Smooth muscle cell (in vitro differentiated cells): Measurements from ENCODE around the gene FAM118A. TPM values are rescaled to one million over a fixed set of nuclear protein-coding genes. Genes with fewer than 3 reads are reported as not detected.
A peak's percentile ranks its signal among the peaks of the same experiment; 100 is the strongest.

Source experiments
- DNase-seq: peaks from one replicate; lab custom pipeline; 2025; ENCODE audit not compliant: unreplicated experiment; lab: John Stamatoyannopoulos, UW
- H2AFZ ChIP-seq: fragments of 200-600 bp; sonication (generic); 2 replicates; pipeline ENCODE4 v1.6.0; 2016; ENCODE audit warnings: antibody characterized with exemption, low read depth, mild to moderate bottlenecking
- H3F3A ChIP-seq: fragments of 200-600 bp; sonication (generic); 2 replicates; pipeline ENCODE4 v1.6.0; 2017; ENCODE audit warnings: antibody characterized with exemption, low read depth
- H3K27ac ChIP-seq: fragments of 200-600 bp; sonication (generic); 2 replicates; pipeline ENCODE4 v1.5.1; 2016; ENCODE audit warnings: low read depth, mild to moderate bottlenecking
- H3K27me3 ChIP-seq: fragments of 200-600 bp; sonication (generic); 2 replicates; pipeline ENCODE4 v1.6.1; 2016; ENCODE audit warnings: low read depth, mild to moderate bottlenecking
- H3K36me3 ChIP-seq: fragments of 200-600 bp; sonication (generic); 2 replicates; pipeline ENCODE4 v1.5.1; 2016; ENCODE audit warnings: low read depth
- H3K4me1 ChIP-seq: fragments of 200-600 bp; sonication (generic); 2 replicates; pipeline ENCODE4 v1.5.1; 2016; ENCODE audit warnings: low read depth
- H3K4me2 ChIP-seq: fragments of 200-600 bp; sonication (generic); 2 replicates; pipeline ENCODE4 v1.6.0; 2016; ENCODE audit warnings: mild to moderate bottlenecking
- H3K4me3 ChIP-seq: fragments of 200-600 bp; sonication (generic); 2 replicates; pipeline ENCODE4 v1.5.1; 2016; ENCODE audit warnings: mild to moderate bottlenecking
- H3K79me2 ChIP-seq: fragments of 200-600 bp; sonication (generic); 2 replicates; pipeline ENCODE4 v1.6.0; 2016; ENCODE audit warnings: low read depth, mild to moderate bottlenecking
- H3K9ac ChIP-seq: fragments of 200-600 bp; sonication (generic); 2 replicates; pipeline ENCODE4 v1.6.0; 2016; ENCODE audit warnings: low read depth
- H3K9me3 ChIP-seq: fragments of 200-600 bp; sonication (generic); replicated peaks from 2 replicates; pipeline ENCODE4 v1.5.1; 2016; ENCODE audit warnings: low read depth
- H4K20me1 ChIP-seq: fragments of 200-600 bp; sonication (generic); 2 replicates; pipeline ENCODE4 v1.6.0; 2016; ENCODE audit warnings: low read depth
- WGBS: methylation state at CpG from one replicate; pipeline ENCODE4 v1.1.7; 2016; ENCODE audit warnings: low lambda C conversion rate; 5-methylcytosine and 5-hydroxymethylcytosine counted together
- polyA plus RNA-seq: library from polyadenylated mRNA; unstranded; fragments of >200 nt; fragmentation: Nextera tagmentation; extraction: Ambion mirVana; gene quantifications from 2 replicates; pipeline ENCODE4 v1.2.1, GENCODE V29; 2016
- total RNA-seq: library from RNA; depleted of rRNA; stranded (reverse); fragments of >200 nt; gene quantifications from 2 replicates; pipeline ENCODE4 v1.2.3, GENCODE V29; 2014
- TF ChIP-seq, protein P1 (sequence below): fragments of 200-600 bp; sonication (generic); IDR thresholded peaks from 2 replicates; pipeline ENCODE4 v1.5.1; 2017; ENCODE audit warnings: borderline replicate concordance, mild to moderate bottlenecking, antibody characterized with exemption; ENCODE audit not compliant: insufficient read depth, poor library complexity, severe bottlenecking

Gene FAM118A
- total and polyA plus RNA-seq, 2 experiments from 2014 or later, result 36.6 to 60.3 TPM

DNA sequence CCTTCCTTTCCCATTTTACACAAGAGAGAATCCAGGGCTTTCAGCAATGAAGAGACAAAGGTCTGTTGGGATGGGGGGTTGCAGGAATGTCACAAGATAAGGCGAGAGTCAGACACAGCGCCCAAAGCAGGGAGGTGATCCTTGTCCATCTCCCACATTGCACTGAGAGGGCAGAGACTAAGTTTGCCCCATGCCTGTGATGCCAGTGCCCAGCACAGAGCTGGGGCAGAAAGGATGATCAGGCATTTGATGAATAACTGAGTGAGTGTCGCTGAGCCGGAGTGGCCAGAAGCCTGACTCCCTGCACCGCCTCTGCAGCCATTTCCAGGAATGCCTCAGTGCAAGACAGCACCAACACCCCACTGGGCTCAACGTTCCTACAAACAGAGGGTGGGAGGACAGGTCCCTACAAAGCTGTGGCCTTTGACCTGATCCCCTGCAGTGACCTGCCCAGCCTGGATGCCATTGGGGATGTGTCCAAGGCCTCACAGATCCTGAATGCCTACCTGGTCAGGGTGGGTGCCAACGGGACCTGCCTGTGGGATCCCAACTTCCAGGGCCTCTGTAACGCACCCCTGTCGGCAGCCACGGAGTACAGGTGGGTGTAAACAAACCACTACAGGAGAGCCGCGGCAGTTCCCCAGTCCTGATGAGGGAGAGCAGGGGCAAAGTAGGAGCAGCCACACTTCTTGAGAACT lies 22.7 kb upstream of the FAM118A start:
- Histone ChIP-seq H3K4me3 (no peak overlapping the region), H3K9ac (no peak overlapping the region), H3K79me2 (no peaks in the 10 kb centered on the region), H3F3A (peaks cover 4% of the 10 kb centered on the region), H3K36me3 (no peaks in the 10 kb centered on the region), H2AFZ (no peak overlapping the region), H3K4me2 (no peak overlapping the region), H3K9me3 (no peaks in the 10 kb centered on the region), H4K20me1 (no peaks in the 10 kb centered on the region), H3K4me1 (peaks cover 7% of the 10 kb centered on the region), H3K27ac (no peak overlapping the region), H3K27me3 (peaks cover 32% of the 10 kb centered on the region)
- WGBS, result 78% methylated on average over 12 of the region's 12 CpGs
- no peak for DNase-seq
- TF ChIP-seq, protein P1, sequence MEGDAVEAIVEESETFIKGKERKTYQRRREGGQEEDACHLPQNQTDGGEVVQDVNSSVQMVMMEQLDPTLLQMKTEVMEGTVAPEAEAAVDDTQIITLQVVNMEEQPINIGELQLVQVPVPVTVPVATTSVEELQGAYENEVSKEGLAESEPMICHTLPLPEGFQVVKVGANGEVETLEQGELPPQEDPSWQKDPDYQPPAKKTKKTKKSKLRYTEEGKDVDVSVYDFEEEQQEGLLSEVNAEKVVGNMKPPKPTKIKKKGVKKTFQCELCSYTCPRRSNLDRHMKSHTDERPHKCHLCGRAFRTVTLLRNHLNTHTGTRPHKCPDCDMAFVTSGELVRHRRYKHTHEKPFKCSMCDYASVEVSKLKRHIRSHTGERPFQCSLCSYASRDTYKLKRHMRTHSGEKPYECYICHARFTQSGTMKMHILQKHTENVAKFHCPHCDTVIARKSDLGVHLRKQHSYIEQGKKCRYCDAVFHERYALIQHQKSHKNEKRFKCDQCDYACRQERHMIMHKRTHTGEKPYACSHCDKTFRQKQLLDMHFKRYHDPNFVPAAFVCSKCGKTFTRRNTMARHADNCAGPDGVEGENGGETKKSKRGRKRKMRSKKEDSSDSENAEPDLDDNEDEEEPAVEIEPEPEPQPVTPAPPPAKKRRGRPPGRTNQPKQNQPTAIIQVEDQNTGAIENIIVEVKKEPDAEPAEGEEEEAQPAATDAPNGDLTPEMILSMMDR, result no peak

DNA sequence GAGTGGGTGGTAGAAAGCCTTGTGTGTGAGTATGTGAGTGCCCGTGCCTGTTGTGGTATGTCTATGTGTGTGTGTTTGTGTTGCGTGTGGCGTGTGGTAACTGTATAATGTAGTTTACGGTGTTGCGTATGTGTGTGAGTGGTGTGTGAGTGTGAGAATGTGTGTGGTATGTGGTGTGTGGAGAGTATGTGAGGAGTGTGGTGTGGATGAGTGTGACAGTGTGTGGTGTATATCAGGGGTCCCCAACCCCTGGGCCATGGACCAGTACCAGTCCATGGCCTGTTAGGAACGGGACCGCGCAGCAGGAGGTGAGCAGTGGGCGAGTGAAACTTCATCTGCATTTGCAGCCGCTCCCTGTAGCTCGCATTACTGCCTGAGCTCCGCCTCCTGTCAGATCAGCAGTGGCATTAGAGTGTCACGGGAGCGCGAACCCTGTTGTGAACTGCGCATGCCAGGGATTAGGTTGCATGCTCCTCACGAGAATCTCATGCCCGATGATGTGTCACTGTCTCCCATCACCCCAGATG lies 19.3 kb upstream of the FAM118A start:
- Histone ChIP-seq H2AFZ (no peak overlapping the region), H3K27ac (no peak overlapping the region), H3K27me3 (peaks cover 10% of the 10 kb centered on the region), H3K36me3 (no peaks in the 10 kb centered on the region), H4K20me1 (no peaks in the 10 kb centered on the region), H3F3A (no peaks in the 10 kb centered on the region), H3K4me2 (peak overlapping the region; percentile 3), H3K9me3 (no peaks in the 10 kb centered on the region), H3K4me1 (no peaks in the 10 kb centered on the region), H3K4me3 (no peak overlapping the region), H3K9ac (no peak overlapping the region), H3K79me2 (no peaks in the 10 kb centered on the region)
- TF ChIP-seq, protein P1, result no peak
- peak; percentile 37 for DNase-seq
- 48% methylated on average over 15 of the region's 18 CpGs for WGBS

DNA sequence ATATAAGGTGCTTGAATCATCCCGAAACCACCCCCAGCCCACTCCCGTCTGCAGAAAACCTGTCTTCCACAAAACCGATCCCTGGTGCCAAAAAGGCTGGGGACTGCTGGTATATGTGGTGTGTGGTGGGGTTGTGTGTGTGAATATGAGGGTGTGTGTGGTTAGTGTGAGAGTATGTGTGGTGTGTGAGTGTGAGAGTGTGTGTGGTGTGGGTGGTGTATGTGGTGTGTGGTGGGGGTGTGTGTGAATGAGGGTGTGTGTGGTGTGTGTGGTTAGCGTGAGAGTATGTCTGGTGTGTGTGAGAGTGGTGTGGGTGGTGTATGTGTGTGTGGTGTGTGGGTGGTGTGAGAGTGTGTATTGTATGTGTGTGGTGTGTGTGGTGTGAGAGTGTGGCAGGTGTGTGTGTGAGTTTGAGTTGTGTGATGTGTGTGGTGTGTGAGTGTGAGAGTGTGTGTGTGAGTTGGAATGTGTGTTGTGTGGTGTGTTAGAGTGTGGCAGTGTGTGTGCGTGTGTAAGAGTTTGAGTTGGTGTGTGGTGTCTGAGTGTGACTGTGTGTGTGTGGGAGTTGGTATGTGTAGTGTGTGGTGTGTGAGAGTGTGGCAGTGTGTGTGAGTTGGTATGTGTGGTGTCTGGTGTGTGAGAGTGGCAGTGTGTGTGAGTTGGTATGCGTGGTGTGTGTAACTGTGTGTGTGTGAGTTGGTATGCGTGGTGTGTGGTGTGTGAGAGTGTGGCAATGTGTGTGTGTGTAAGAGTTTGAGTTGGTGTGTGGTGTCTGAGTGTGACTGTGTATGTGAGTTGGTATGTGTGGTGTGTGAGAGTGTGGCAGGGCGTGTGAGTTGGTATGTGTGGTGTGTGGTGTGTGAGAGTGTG lies 18.4 kb upstream of the FAM118A start:
- no peaks in the 10 kb centered on the region for H3K9me3 ChIP-seq
- H3K27me3 ChIP-seq, result peaks cover 4% of the 10 kb centered on the region
- H3K36me3 ChIP-seq, result no peaks in the 10 kb centered on the region
- no peak overlapping the region for H3K27ac ChIP-seq
- WGBS, result 96% methylated on average over 8 of the region's 8 CpGs
- H2AFZ ChIP-seq, result no peak overlapping the region
- no peak overlapping the region for H3K4me2 ChIP-seq
- DNase-seq, result no peak
- H4K20me1 ChIP-seq, result no peaks in the 10 kb centered on the region
- H3K9ac ChIP-seq, result no peak overlapping the region
- TF ChIP-seq, protein P1, result no peak
- no peaks in the 10 kb centered on the region for H3K79me2 ChIP-seq
- no peaks in the 10 kb centered on the region for H3K4me1 ChIP-seq
- no peaks in the 10 kb centered on the region for H3F3A ChIP-seq
- no peak overlapping the region for H3K4me3 ChIP-seq
